NCI-H524 treated with DMSO at 0.1 percent for 48 hours (cell line): ENCODE results near the gene ERBB4.

Experiments used
- DNase-seq: peaks from one replicate; lab custom pipeline; 2025; lab: John Stamatoyannopoulos, UW

Gene ERBB4

GRCh38 chr2:211344289-211344688 lies 1194.3 kb downstream of the ERBB4 start:
- no peak for DNase-seq

GRCh38 chr2:211333377-211333776 lies 1205.2 kb downstream of the ERBB4 start:
- no peak for DNase-seq

- DNase-seq, result no peak
Measured at GRCh38 chr2:211331736-211332135, 1206.9 kb downstream of the ERBB4 start.

GRCh38 chr2:211329882-211330281 lies 1208.7 kb downstream of the ERBB4 start:
- DNase-seq, result no peak

DNA sequence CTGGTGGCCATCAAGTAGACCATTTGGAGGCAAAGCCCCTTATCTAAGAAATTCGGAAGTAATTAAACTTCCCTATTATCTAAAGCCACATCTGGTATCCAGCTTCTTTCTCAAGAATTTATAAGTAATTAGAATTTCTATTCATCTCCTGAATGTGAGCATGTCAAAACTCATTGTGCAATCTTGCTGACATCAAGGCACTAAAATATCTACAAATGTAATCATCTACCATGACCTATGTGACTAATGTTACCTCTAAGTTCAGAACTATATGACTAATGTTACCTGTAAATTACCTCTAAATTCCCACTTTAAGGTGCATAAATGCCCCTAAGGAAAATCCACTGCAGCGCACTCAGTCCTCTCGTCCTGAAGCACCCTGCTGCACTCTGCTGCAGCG lies 1209.2 kb downstream of the ERBB4 start:
- no peak for DNase-seq

DNA sequence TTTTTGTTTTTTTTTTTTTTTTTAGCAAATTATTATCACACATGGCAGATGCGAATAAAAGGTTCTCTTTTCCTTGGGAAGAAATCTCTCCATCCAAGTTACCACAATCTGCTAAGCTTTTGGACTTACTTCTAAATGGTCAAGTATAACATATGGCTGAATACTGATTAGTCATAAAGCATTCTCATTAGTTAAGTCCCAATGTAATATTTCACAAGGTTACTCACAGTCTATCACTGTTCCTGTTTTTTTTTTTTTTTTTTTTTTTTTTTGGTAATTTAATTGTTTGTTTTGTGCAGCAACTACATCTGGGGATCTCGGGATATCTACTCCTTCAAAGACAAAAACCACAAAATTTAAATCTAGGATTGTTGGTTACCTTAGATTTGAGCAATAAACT lies 1210.5 kb downstream of the ERBB4 start:
- no peak for DNase-seq
